Measurements from ENCODE around the gene ZNF600. TPM values are rescaled to one million over a fixed set of nuclear protein-coding genes. Genes with fewer than 3 reads are reported as not detected.

The ZNF600 gene
- total and polyA plus RNA-seq, 9 of the 15 experiments (the other 6 are each of a cell fraction or from before 2014, with no cell fraction given) = 5.7 to 21.5 (median 17.6) TPM

- no peak for TF ChIP-seq ZNF239 (CRISPR knock-in tag; IDR thresholded peaks at IDR 0.05)
- peak; percentile 39; the same call in 1 of the 2 replicates for TF ChIP-seq CREB1 (IDR thresholded peaks at IDR 0.05)
- TF ChIP-seq CREB1 (CRISPR knock-in tag; IDR thresholded peaks at IDR 0.05) = no peak; the same call in 1 of the 2 replicates
- TF ChIP-seq WHSC1 (IDR thresholded peaks at IDR 0.05; ENCODE audit: low read length) = no peak
- no peak for TF ChIP-seq ZBTB9 (CRISPR knock-in tag; IDR thresholded peaks at IDR 0.05)
- TF ChIP-seq FOXK2 (conservative IDR thresholded peaks at IDR 0.05 in 1 of 2, IDR thresholded peaks at IDR 0.05 in 1 of 2; ENCODE audit: low read depth in 2 of 2) = no peak; a peak in 1 of 4 replicates
- TF ChIP-seq DDX20 (tag; IDR thresholded peaks at IDR 0.05; ENCODE audit: low read depth) = no peak
- TF ChIP-seq MAFF (IDR thresholded peaks at IDR 0.05; ENCODE audit: low read length) = no peak
- no peak for TF ChIP-seq ZNF263 (CRISPR knock-in tag; IDR thresholded peaks at IDR 0.05; ENCODE audit: borderline replicate concordance)
- TF ChIP-seq HSF4 (CRISPR knock-in tag; IDR thresholded peaks at IDR 0.05; ENCODE audit: borderline replicate concordance) = no peak
- TF ChIP-seq TCF3 (CRISPR knock-in tag; IDR thresholded peaks at IDR 0.05) = no peak
- no peak for TF ChIP-seq SREBF1 (IDR thresholded peaks at IDR 0.05; ENCODE audit: borderline replicate concordance, low read depth, low read length)
- TF ChIP-seq ADNP (tag; IDR thresholded peaks at IDR 0.05) = no peak
- no peak for TF ChIP-seq ZNF232 (CRISPR knock-in tag; IDR thresholded peaks at IDR 0.05)
- TF ChIP-seq NUFIP1 (IDR thresholded peaks at IDR 0.05; ENCODE audit: partially characterized antibody) = no peak
- no peak for TF ChIP-seq ATF3 (IDR thresholded peaks at IDR 0.05)
- no peak for TF ChIP-seq ATF3 (CRISPR knock-in tag; conservative IDR thresholded peaks at IDR 0.05)
- TF ChIP-seq ZBTB5 (IDR thresholded peaks at IDR 0.05) = no peak
- no peak for TF ChIP-seq EP300 (IDR thresholded peaks at IDR 0.05; ENCODE audit: low read length)
- no peak for TF ChIP-seq TSHZ1 (CRISPR knock-in tag; IDR thresholded peaks at IDR 0.05)
- TF ChIP-seq SMARCC2 (IDR thresholded peaks at IDR 0.05; ENCODE audit: low read depth) = no peak
- TF ChIP-seq ZNF586 (CRISPR knock-in tag; conservative IDR thresholded peaks at IDR 0.05) = no peak
- TF ChIP-seq BCOR (IDR thresholded peaks at IDR 0.05) = no peak
Observed at GRCh38 chr19:52734893-52735661, 51.5 kb downstream of the ZNF600 start, which contains the start of gene ZNF611 (continued).
